ENCODE data around the gene ISG15. TPM values are rescaled to one million over a fixed set of nuclear protein-coding genes. Genes with fewer than 3 reads are reported as not detected.

ISG15 gene
- polyA plus RNA-seq, 1 of the 3 experiments (the other 2 are of a cell fraction): 28.6 TPM

DNA sequence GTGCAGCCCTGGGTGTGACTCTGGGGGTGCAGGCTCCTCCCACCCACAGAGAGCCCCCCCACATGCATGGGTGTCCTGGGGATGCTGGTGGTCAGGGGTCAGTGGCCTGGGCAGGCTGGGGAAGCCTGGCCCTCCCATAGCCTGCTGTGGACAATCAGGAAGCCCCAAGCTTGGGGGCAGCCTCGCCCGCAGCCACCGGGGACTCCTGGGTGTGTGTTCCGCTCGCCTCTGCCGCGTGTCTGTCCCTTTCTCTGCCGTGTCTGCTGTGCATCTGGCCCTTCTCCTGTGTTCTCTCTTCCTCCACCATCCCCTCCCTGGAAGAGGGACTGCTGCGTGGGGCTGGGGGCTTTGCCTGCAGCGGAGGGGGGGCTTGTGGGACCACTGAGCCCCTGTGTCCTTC, 29.5 kb downstream of the ISG15 start:
- peaks cover 0 to 18% of the 10 kb centered on the region in 2 experiments; a peak in 1 of 4 replicates for H3K4me1 ChIP-seq (ENCODE audit: control insufficient read depth in 1 of 2, insufficient read depth in 2 of 2, low read depth in 1 of 2, low read length in 1 of 2)
- DNase-seq: no peak
- H2AFZ ChIP-seq (ENCODE audit: low read depth): no peak overlapping the region
- no peak overlapping the region for H3K4me3 ChIP-seq (ENCODE audit: low read depth in 2 of 2, low read length in 1 of 2)
- no peaks in the 10 kb centered on the region for H3K27me3 ChIP-seq (ENCODE audit: insufficient read depth)
- 87% methylated on average over 5 of the region's 10 CpGs for WGBS (ENCODE audit: low lambda C conversion rate)
- no peaks in the 10 kb centered on the region for H3K9me3 ChIP-seq
- H4K20me1 ChIP-seq (ENCODE audit: insufficient read depth): peaks cover 16% of the 10 kb centered on the region
- TF ChIP-seq, protein P1, sequence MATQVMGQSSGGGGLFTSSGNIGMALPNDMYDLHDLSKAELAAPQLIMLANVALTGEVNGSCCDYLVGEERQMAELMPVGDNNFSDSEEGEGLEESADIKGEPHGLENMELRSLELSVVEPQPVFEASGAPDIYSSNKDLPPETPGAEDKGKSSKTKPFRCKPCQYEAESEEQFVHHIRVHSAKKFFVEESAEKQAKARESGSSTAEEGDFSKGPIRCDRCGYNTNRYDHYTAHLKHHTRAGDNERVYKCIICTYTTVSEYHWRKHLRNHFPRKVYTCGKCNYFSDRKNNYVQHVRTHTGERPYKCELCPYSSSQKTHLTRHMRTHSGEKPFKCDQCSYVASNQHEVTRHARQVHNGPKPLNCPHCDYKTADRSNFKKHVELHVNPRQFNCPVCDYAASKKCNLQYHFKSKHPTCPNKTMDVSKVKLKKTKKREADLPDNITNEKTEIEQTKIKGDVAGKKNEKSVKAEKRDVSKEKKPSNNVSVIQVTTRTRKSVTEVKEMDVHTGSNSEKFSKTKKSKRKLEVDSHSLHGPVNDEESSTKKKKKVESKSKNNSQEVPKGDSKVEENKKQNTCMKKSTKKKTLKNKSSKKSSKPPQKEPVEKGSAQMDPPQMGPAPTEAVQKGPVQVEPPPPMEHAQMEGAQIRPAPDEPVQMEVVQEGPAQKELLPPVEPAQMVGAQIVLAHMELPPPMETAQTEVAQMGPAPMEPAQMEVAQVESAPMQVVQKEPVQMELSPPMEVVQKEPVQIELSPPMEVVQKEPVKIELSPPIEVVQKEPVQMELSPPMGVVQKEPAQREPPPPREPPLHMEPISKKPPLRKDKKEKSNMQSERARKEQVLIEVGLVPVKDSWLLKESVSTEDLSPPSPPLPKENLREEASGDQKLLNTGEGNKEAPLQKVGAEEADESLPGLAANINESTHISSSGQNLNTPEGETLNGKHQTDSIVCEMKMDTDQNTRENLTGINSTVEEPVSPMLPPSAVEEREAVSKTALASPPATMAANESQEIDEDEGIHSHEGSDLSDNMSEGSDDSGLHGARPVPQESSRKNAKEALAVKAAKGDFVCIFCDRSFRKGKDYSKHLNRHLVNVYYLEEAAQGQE (IDR thresholded peaks at IDR 0.05; ENCODE audit: low read depth, low read length): no peak
- TF ChIP-seq YY1 (IDR thresholded peaks at IDR 0.05; ENCODE audit: low read depth) (no peak), RAD21 (IDR thresholded peaks at IDR 0.05; ENCODE audit: low read length) (no peak), RCOR1 (IDR thresholded peaks at IDR 0.05; ENCODE audit: low read length) (no peak), MEF2A (IDR thresholded peaks at IDR 0.05; ENCODE audit: borderline replicate concordance, low read depth) (no peak), TCF12 (IDR thresholded peaks at IDR 0.05) (no peak), FOXM1 (IDR thresholded peaks at IDR 0.05; ENCODE audit: low read depth) (no peak), NFIC (IDR thresholded peaks at IDR 0.05; ENCODE audit: borderline replicate concordance) (no peak), GATA2 (CRISPR knock-in tag; IDR thresholded peaks at IDR 0.05) (no peak), CHD2 (IDR thresholded peaks at IDR 0.05; ENCODE audit: low read length, partially characterized antibody) (no peak), TEAD4 (IDR thresholded peaks at IDR 0.05; ENCODE audit: borderline replicate concordance, insufficient read depth) (no peak), RXRA (IDR thresholded peaks at IDR 0.05; ENCODE audit: borderline replicate concordance, low read depth) (no peak), SIN3A (IDR thresholded peaks at IDR 0.05; ENCODE audit: borderline replicate concordance, low read depth, low read length) (no peak), FOSL2 (IDR thresholded peaks at IDR 0.05; ENCODE audit: borderline replicate concordance, low read depth) (no peak), GABPA (IDR thresholded peaks at IDR 0.05; ENCODE audit: low read depth) (no peak), EZH2phosphoT487 (IDR thresholded peaks at IDR 0.05; ENCODE audit: borderline replicate concordance, low read depth) (no peak)
- TF ChIP-seq, protein P2, sequence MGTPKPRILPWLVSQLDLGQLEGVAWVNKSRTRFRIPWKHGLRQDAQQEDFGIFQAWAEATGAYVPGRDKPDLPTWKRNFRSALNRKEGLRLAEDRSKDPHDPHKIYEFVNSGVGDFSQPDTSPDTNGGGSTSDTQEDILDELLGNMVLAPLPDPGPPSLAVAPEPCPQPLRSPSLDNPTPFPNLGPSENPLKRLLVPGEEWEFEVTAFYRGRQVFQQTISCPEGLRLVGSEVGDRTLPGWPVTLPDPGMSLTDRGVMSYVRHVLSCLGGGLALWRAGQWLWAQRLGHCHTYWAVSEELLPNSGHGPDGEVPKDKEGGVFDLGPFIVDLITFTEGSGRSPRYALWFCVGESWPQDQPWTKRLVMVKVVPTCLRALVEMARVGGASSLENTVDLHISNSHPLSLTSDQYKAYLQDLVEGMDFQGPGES (IDR thresholded peaks at IDR 0.05; ENCODE audit: low read depth, low read length): no peak
- TF ChIP-seq, protein P3, sequence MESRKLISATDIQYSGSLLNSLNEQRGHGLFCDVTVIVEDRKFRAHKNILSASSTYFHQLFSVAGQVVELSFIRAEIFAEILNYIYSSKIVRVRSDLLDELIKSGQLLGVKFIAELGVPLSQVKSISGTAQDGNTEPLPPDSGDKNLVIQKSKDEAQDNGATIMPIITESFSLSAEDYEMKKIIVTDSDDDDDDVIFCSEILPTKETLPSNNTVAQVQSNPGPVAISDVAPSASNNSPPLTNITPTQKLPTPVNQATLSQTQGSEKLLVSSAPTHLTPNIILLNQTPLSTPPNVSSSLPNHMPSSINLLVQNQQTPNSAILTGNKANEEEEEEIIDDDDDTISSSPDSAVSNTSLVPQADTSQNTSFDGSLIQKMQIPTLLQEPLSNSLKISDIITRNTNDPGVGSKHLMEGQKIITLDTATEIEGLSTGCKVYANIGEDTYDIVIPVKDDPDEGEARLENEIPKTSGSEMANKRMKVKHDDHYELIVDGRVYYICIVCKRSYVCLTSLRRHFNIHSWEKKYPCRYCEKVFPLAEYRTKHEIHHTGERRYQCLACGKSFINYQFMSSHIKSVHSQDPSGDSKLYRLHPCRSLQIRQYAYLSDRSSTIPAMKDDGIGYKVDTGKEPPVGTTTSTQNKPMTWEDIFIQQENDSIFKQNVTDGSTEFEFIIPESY (IDR thresholded peaks at IDR 0.05; ENCODE audit: borderline replicate concordance, low read depth): no peak
- TF ChIP-seq, protein P4, sequence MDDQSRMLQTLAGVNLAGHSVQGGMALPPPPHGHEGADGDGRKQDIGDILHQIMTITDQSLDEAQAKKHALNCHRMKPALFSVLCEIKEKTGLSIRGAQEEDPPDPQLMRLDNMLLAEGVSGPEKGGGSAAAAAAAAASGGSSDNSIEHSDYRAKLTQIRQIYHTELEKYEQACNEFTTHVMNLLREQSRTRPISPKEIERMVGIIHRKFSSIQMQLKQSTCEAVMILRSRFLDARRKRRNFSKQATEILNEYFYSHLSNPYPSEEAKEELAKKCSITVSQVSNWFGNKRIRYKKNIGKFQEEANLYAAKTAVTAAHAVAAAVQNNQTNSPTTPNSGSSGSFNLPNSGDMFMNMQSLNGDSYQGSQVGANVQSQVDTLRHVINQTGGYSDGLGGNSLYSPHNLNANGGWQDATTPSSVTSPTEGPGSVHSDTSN (IDR thresholded peaks at IDR 0.05): no peak
- no peak overlapping the region for H3K9ac ChIP-seq
- no peaks in the 10 kb centered on the region for H3K9me2 ChIP-seq
- no peak overlapping the region for H3K4me2 ChIP-seq
- no peaks in the 10 kb centered on the region for H3K79me2 ChIP-seq (ENCODE audit: insufficient read depth)
- peaks cover 0 to 25% of the 10 kb centered on the region in 2 experiments for H3K36me3 ChIP-seq (replicated peaks in 1 of 2; ENCODE audit: control insufficient read depth in 1 of 2, insufficient read depth in 2 of 2, low read length in 1 of 2)
- no peaks in the 10 kb centered on the region for H3F3A ChIP-seq (replicated peaks; ENCODE audit: insufficient read depth)
- POLR2A ChIA-PET: no interaction called here
- CTCF ChIA-PET: interaction anchor here (0.9 kb wide), 1 partner anchor 58 kb away, joined by 3 read pairs; no protein-coding TSS in a partner anchor
- no peak overlapping the region for H3K27ac ChIP-seq (ENCODE audit: low read depth in 2 of 2, low read length in 1 of 2)
